Aorta (tissue), 5 donors: ENCODE data around the gene KIF20B. TPM values are rescaled to one million over a fixed set of nuclear protein-coding genes. Genes with fewer than 3 reads are reported as not detected.

Source experiments
- ATAC-seq: fragments of 200-7000 bp; cut with Tn5 transposase; one replicate; pipeline ENCODE4 v1.9.1; 2022; ENCODE audit warnings: moderate library complexity; ENCODE audit not compliant: low FRiP score
- DNase-seq, 2 donors: peaks; one replicate each; pipeline ENCODE4 v3.0.0-alpha.2; 2020
- H3K27ac ChIP-seq, 2 donors: one replicate each; pipeline ENCODE4 v1.5.1; 2013; ENCODE audit warnings: low read length in 2 of 2, mild to moderate bottlenecking in 2 of 2, moderate library complexity in 2 of 2, control low read depth in 1 of 2, inconsistent platforms in 1 of 2, low read depth in 1 of 2
- H3K27me3 ChIP-seq, 2 donors: one replicate each; pipeline ENCODE4 v1.6.1; 2013; ENCODE audit warnings: control low read depth in 1 of 2, low read length in 1 of 2, mild to moderate bottlenecking in 1 of 2, moderate library complexity in 1 of 2; ENCODE audit not compliant: insufficient read depth in 2 of 2, control insufficient read depth in 1 of 2
- H3K36me3 ChIP-seq, 2 donors: one replicate each; pipeline ENCODE4 v1.6.1; 2013; ENCODE audit warnings: control low read depth in 1 of 2, low read length in 1 of 2, mild to moderate bottlenecking in 1 of 2; ENCODE audit not compliant: insufficient read depth in 2 of 2, control insufficient read depth in 1 of 2
- H3K4me1 ChIP-seq, 2 donors: one replicate each; pipeline ENCODE4 v1.6.1; 2013; ENCODE audit warnings: low read length in 2 of 2, control low read depth in 1 of 2, mild to moderate bottlenecking in 1 of 2, moderate library complexity in 1 of 2; ENCODE audit not compliant: insufficient read depth in 2 of 2, control insufficient read depth in 1 of 2
- H3K4me3 ChIP-seq, 2 donors: one replicate each; pipeline ENCODE4 v1.5.1; 2013; ENCODE audit warnings: low read length in 2 of 2, control low read depth in 1 of 2, mild to moderate bottlenecking in 1 of 2
- H3K9me3 ChIP-seq: one replicate; pipeline ENCODE4 v1.6.1; 2013; ENCODE audit warnings: mild to moderate bottlenecking, low read length; ENCODE audit not compliant: control insufficient read depth
- WGBS, 2 donors: extraction: QIAGEN DNeasy Blood & Tissue Kit; methylation state at CpG; one replicate each; pipeline ENCODE4 v1.1.7; 2013; 5-methylcytosine and 5-hydroxymethylcytosine counted together
- intact Hi-C, 2 donors: fragments of 100-400 bp; cut with DNase I; formaldehyde crosslinking; loops; one replicate each; pipeline versions ENCODE4 v1.14.2 to v1.15.0; 2022
- long read RNA-seq, 2 donors: library from polyadenylated mRNA; unstranded; transcript quantifications; one replicate each; pipeline ENCODE4 v2.0.0, GENCODE V29; 2020 to 2021
- polyA plus RNA-seq, 2 donors: library from polyadenylated mRNA; stranded (reverse); fragments of 200-250 nt; gene quantifications; one replicate each; pipeline ENCODE4 v1.2.3, GENCODE V29; 2013
- total RNA-seq, 2 donors: library from RNA; stranded (reverse); fragmentation: NEBNext Ultra II Directional; extraction: Animal tissue kit (Norgen Biotek cat#: 25700); gene quantifications; one replicate each; pipeline ENCODE4 v1.2.1, GENCODE V29; 2021
- donor health status: healthy with polysubstance abuse.
- donor health status: Bipolar disorder and iron deficiency.
- donor health status: DM: no; HTN: no; CAD: no.
- donor health status: DM: no; HTN: no; CAD: no.
- donor health status: DM: yes; HTN: yes; CAD: no.

Gene KIF20B, protein sequence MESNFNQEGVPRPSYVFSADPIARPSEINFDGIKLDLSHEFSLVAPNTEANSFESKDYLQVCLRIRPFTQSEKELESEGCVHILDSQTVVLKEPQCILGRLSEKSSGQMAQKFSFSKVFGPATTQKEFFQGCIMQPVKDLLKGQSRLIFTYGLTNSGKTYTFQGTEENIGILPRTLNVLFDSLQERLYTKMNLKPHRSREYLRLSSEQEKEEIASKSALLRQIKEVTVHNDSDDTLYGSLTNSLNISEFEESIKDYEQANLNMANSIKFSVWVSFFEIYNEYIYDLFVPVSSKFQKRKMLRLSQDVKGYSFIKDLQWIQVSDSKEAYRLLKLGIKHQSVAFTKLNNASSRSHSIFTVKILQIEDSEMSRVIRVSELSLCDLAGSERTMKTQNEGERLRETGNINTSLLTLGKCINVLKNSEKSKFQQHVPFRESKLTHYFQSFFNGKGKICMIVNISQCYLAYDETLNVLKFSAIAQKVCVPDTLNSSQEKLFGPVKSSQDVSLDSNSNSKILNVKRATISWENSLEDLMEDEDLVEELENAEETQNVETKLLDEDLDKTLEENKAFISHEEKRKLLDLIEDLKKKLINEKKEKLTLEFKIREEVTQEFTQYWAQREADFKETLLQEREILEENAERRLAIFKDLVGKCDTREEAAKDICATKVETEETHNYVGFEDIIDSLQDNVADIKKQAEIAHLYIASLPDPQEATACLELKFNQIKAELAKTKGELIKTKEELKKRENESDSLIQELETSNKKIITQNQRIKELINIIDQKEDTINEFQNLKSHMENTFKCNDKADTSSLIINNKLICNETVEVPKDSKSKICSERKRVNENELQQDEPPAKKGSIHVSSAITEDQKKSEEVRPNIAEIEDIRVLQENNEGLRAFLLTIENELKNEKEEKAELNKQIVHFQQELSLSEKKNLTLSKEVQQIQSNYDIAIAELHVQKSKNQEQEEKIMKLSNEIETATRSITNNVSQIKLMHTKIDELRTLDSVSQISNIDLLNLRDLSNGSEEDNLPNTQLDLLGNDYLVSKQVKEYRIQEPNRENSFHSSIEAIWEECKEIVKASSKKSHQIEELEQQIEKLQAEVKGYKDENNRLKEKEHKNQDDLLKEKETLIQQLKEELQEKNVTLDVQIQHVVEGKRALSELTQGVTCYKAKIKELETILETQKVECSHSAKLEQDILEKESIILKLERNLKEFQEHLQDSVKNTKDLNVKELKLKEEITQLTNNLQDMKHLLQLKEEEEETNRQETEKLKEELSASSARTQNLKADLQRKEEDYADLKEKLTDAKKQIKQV (N-terminal part only)
- total RNA-seq (1 to 10 TPM; 5.2 to 6.2 TPM), polyA plus RNA-seq (1 to 10 TPM in 1 of 2 donors, under 1 TPM in 1; 0.72 to 2.1 TPM)
- long read RNA-seq, donor 1, partial matches to known transcripts: 6 of 6 reads
- long read RNA-seq, donor 1, other reads (novel, unspliced or antisense): 0 of 6 reads
- long read RNA-seq, donor 2, partial matches to known transcripts: 3 of 3 reads
- long read RNA-seq, donor 2, other reads (novel, unspliced or antisense): 0 of 3 reads

DNA sequence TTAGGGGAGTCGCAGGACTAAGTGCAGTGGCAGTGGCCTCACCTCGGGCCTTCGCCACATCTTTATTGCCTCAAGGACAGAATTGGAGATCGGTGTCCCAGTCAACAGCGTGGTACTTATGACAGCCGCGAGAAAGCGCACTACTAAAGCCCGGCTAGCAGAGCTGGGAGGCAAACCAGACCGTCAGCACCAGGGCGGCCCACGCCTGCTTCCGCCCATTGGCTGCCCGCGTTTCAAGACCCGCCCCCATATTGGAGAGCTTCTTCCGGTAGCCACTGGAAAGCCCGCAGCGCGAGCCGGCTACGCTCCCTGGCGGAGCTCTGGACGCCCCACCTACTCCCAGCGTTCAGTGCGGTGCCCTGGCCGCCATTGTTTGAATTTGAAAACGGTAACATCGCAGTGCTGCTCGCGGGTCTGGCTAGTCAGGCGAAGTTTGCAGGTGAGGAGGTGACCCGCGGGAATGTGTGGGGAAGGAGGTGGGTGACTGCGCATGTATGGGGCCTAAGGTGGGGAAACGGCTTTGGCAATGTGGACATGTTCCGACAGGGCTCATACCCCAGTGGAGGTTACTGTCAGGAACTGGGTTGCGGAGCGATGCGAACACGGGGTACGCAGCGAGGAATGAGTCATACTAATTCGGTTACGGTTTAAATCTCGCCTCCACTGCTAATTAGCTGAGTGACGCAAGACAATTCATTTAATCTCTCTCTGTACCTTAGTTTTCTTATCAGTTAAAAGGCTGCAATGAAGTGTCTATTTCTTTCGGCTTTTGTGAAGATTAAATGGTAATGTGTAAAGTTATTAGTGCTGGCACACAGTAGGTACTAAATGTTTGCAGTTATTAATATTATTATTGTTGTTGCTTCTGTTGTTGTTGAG is at the start of gene KIF20B:
KIF20B (plus strand) TSS at position 349 of the 879 bp plus-strand sequence. CDS start 3,705 bp downstream, outside the sequence.
- peak; percentile 97 to 98 for DNase-seq
- Histone ChIP-seq H3K27me3 (no peaks in the 10 kb centered on the region), H3K36me3 (no peaks in the 10 kb centered on the region), H3K4me1 (no peaks in the 10 kb centered on the region), H3K27ac (peak within 1 kb of the TSS in 1 of 2 donors; percentile 66), H3K4me3 (peak within 1 kb of the TSS; percentile 60 to 86), H3K9me3 (no peaks in the 10 kb centered on the region)
- ATAC-seq: peak; percentile 100
- intact Hi-C loops: loop anchor here (5.0 kb wide), 2 partner anchors 54 to 59 kb away; partner anchors contain the start of gene PANK1 (in 1 of the 2)
- 0% methylated on average over 48 of the region's 48 CpGs for WGBS, 2 donors

DNA sequence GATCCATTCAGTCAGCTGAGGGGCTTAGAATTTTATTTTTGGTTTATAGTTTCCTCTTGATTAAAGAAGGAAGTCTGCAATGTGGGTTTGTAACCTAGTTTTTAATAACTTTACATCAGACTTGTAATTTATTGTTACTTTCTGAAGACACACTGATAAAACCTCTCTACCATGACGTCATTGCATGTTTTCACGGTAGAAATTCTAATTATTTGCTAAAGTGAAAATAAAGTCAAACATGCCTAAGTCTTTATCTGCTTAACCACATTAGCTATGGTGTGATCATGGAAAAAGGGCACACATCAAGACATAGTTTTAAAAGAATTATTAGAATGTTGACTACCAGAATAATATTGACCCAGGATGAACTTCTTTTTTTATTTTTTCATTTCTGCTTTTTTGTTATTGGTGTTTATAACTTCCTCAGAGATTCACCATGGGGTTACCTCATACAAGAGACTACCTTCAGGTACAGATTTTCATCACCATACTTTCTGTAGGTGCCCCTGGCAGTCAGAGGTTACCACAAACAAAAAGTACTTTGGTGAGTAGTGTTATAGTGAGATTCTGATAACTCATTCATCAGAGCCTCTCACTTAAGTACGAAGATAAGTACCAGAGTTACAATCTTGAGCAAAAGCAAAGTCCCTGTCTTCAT is 49.3 kb upstream of the KIF20B start:
- 50 to 59% methylated on average over 3 of the region's 3 CpGs for WGBS, 2 donors
- Histone ChIP-seq H3K4me1 (no peaks in the 10 kb centered on the region), H3K4me3 (no peak overlapping the region), H3K27ac (no peak overlapping the region), H3K36me3 (no peaks in the 10 kb centered on the region), H3K9me3 (peaks cover 4% of the 10 kb centered on the region), H3K27me3 (no peaks in the 10 kb centered on the region)
- intact Hi-C loops: no loop called here
- ATAC-seq (no peak), DNase-seq (no peak)

DNA sequence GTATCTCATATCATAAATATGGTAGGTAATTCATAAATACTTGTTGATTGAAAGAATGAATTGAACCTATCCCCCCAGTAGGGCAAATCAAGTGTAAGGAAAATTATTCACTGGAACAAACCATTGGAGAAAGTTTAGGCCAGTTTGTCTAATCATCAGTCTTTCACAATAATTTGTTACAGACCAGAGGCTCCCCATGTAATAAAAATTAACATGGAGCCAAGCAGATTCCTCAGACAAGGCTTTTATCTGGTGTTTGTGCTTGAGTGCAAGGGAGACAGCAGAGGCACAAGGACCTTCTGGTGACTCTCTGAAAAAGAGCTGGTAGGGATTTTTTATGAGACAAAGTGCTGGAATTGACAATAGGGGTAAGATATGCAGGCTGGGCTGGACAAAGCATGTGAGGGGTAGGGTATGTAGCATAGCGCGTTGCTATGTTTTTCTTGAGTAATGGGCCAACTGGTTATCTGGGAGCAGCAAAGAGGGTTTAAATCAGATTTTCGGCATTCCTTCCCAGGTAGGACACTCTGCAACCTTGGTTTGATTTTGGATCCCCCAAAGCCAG is 48.5 kb upstream of the KIF20B start:
- 92 to 93% methylated on average over 3 of the region's 3 CpGs for WGBS, 2 donors
- Histone ChIP-seq H3K4me3 (no peak overlapping the region), H3K4me1 (no peaks in the 10 kb centered on the region), H3K36me3 (no peaks in the 10 kb centered on the region), H3K27ac (no peak overlapping the region), H3K27me3 (no peaks in the 10 kb centered on the region), H3K9me3 (peaks cover 4% of the 10 kb centered on the region)
- ATAC-seq (no peak), DNase-seq (no peak)
- intact Hi-C loops: no loop called here

DNA sequence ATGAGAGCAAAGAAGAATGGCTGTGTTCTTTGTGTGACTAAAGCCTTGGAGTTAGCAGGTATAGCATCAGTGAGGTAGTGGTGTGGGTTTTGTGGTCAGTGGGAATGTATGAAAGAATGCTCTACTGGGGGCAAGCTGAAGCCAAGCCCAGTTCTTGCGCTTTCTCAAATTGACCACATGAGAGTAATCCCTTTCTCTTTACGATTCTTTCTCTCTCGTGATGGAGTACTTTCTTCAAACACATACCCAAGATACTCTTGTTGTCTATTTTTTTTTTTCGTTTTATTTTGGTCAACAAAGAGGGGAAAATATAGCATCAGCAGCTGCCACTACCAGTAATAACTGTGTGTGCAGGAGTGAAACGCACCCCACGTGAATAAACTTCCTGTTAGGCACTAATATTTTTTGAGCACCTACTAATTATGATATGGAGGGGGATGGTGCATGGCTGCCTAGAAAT is 48.0 kb upstream of the KIF20B start:
- H3K9me3 ChIP-seq: peaks cover 4% of the 10 kb centered on the region
- intact Hi-C loops: no loop called here
- no peak overlapping the region for H3K4me3 ChIP-seq
- H3K27me3 ChIP-seq: no peaks in the 10 kb centered on the region
- ATAC-seq: no peak
- no peak for DNase-seq
- 81 to 87% methylated on average over 6 of the region's 6 CpGs for WGBS, 2 donors
- no peaks in the 10 kb centered on the region for H3K4me1 ChIP-seq
- no peaks in the 10 kb centered on the region for H3K36me3 ChIP-seq
- H3K27ac ChIP-seq: no peak overlapping the region

DNA sequence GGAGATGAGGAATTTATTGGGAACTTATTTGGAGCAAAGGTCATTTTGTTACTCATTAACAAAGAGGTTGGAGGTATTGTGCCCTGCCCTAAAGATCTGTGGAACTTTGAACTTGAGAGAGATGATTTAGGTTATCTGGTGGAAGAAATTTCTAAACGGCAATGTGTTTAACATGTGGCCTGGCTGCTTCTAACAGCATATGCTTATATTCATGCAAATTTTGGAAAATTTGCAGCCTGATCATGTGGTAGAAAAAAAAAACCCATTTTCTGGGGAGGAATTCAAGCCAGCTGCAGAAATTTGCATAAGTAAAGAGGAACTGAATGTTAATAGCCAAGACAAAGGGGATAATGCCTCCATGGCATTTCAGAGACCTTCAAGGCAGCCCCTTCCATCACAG is 45.7 kb upstream of the KIF20B start:
- no peak for ATAC-seq
- 92 to 96% methylated on average over 1 of the region's 1 CpG for WGBS, 2 donors

DNA sequence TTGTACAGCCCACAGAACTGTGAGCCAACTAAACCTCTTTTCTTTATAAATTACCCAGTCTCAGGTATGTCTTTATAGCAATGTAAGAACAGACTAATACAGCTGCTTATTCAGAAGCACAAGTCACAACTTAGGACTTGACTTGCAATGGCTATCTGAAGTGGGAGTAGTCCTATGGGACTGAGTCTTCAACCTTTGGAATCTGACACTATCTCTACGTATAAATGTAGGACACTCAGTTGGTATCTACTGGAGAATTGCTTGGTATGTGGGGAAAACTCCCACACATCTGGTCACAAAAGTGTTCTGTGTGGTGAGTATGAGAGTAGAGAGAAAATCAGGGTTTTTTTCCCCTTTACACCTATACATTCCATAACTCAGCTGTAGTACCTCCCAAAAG is 44.1 kb upstream of the KIF20B start:
- 71 to 73% methylated on average over 1 of the region's 1 CpG for WGBS, 2 donors
- no peaks in the 10 kb centered on the region for H3K36me3 ChIP-seq
- H3K27me3 ChIP-seq: no peaks in the 10 kb centered on the region
- no peak overlapping the region for H3K4me3 ChIP-seq
- no peak overlapping the region for H3K27ac ChIP-seq
- H3K4me1 ChIP-seq: no peaks in the 10 kb centered on the region
- DNase-seq: no peak
- no peak for ATAC-seq
- peaks cover 4% of the 10 kb centered on the region for H3K9me3 ChIP-seq
- intact Hi-C loops: no loop called here

More for the DNA sequence above, 45.7 kb upstream of the KIF20B start:
- H3K27me3 ChIP-seq: no peaks in the 10 kb centered on the region
- no peak overlapping the region for H3K4me3 ChIP-seq
- H3K4me1 ChIP-seq: no peaks in the 10 kb centered on the region
- intact Hi-C loops: no loop called here
- DNase-seq: no peak
- H3K9me3 ChIP-seq: peaks cover 4% of the 10 kb centered on the region
- H3K27ac ChIP-seq: no peak overlapping the region
- H3K36me3 ChIP-seq: no peaks in the 10 kb centered on the region
